ENCODE measurements around the gene RABEP1. TPM values are rescaled to one million over a fixed set of nuclear protein-coding genes. Genes with fewer than 3 reads are reported as not detected.

RABEP1 gene
- total RNA-seq, 1 experiment from 2014 or later, result 21.8 TPM

GRCh38 chr17:5272322-5272721, 9.8 kb upstream of the RABEP1 start:
- ChIA-PET POLR2A (no interaction called here), CTCF (no interaction called here)
- no peaks in the 10 kb centered on the region for H3K4me1 ChIP-seq
- no TSS peak for BruUV-seq (replicated peaks)
- Mint-ChIP-seq H3K27ac (ENCODE audit: unreplicated experiment) (no peak overlapping the region), H3K36me3 (ENCODE audit: insufficient read depth, unreplicated experiment) (no peaks in the 10 kb centered on the region), H3K27me3 (ENCODE audit: insufficient read depth, unreplicated experiment) (no peaks in the 10 kb centered on the region), H3K9me3 (ENCODE audit: unreplicated experiment) (no peaks in the 10 kb centered on the region), H3K4me1 (ENCODE audit: low read depth, unreplicated experiment) (no peaks in the 10 kb centered on the region), H3K4me3 (ENCODE audit: unreplicated experiment) (no peak overlapping the region)
- no peaks in the 10 kb centered on the region for H3K36me3 ChIP-seq (ENCODE audit: control insufficient read depth, insufficient read depth, low read length)
- no peak for DNase-seq
- TF ChIP-seq CTCF (IDR thresholded peaks at IDR 0.05; ENCODE audit: insufficient read depth in 1 of 2, low read depth in 1 of 2, low read length in 1 of 2, severe bottlenecking in 1 of 2, unreplicated experiment in 1 of 2), result no peak
- H3K4me3 ChIP-seq (ENCODE audit: low read depth, low read length), result no peak overlapping the region
- no peaks in the 10 kb centered on the region for H3K27me3 ChIP-seq (replicated peaks; ENCODE audit: control insufficient read depth, insufficient read depth, low read length)
- no peaks in the 10 kb centered on the region for H3K9me3 ChIP-seq
- intact Hi-C loops (cut with micrococcal nuclease; ENCODE audit: unreplicated experiment), result no loop called here

DNA sequence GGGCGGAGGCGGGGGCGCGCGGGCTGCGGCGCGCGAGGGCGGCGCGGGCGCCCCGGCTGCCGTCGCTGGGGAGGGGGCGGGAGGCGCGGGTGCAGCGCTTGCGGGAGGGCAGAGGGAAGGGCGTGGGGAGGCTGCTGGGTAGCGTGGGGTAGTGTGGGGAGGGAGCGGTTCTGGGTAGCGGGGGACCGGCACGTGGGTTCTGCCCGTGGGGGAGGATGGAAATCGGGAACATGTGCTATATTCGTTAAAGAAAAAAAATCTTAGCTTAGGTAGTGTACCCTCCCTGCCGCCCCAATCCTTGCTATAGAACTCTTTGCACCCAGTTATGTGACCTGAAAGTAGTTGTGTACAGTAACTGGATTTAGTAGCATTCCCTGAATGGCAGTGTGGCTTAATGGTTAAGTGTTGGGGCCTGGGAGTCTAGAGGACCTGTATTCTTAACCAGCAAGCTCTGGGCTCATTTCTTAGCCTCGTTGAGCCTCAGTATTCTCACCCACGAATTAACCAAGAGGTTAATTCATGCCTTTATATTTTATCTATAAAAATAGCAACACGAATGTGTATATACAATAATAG, 646 bp downstream of the RABEP1 start:
- Mint-ChIP-seq H3K4me1 (ENCODE audit: low read depth, unreplicated experiment) (peaks cover 8% of the 10 kb centered on the region), H3K4me3 (ENCODE audit: unreplicated experiment) (peak overlapping the region; percentile 71), H3K27me3 (ENCODE audit: insufficient read depth, unreplicated experiment) (no peaks in the 10 kb centered on the region), H3K27ac (ENCODE audit: unreplicated experiment) (no peak overlapping the region), H3K36me3 (ENCODE audit: insufficient read depth, unreplicated experiment) (no peaks in the 10 kb centered on the region), H3K9me3 (ENCODE audit: unreplicated experiment) (no peaks in the 10 kb centered on the region)
- Histone ChIP-seq H3K27me3 (replicated peaks; ENCODE audit: control insufficient read depth, insufficient read depth, low read length) (no peaks in the 10 kb centered on the region), H3K4me3 (ENCODE audit: low read depth, low read length) (peak overlapping the region; percentile 62), H3K36me3 (ENCODE audit: control insufficient read depth, insufficient read depth, low read length) (no peaks in the 10 kb centered on the region), H3K4me1 (no peaks in the 10 kb centered on the region), H3K9me3 (no peaks in the 10 kb centered on the region)
- BruUV-seq (replicated peaks), result TSS peak; percentile 51
- DNase-seq, result no peak
- intact Hi-C loops (cut with micrococcal nuclease; ENCODE audit: unreplicated experiment), result no loop called here
- TF ChIP-seq CTCF (IDR thresholded peaks at IDR 0.05; ENCODE audit: insufficient read depth in 1 of 2, low read depth in 1 of 2, low read length in 1 of 2, severe bottlenecking in 1 of 2, unreplicated experiment in 1 of 2), result no peak
- POLR2A ChIA-PET, result no interaction called here
- CTCF ChIA-PET, result no interaction called here

GRCh38 chr17:5283571-5284315, 1.7 kb downstream of the RABEP1 start:
- Mint-ChIP-seq H3K27ac (ENCODE audit: unreplicated experiment) (no peak overlapping the region), H3K36me3 (ENCODE audit: insufficient read depth, unreplicated experiment) (peaks cover 5% of the 10 kb centered on the region), H3K4me1 (ENCODE audit: low read depth, unreplicated experiment) (peaks cover 8% of the 10 kb centered on the region), H3K4me3 (ENCODE audit: unreplicated experiment) (peak overlapping the region; percentile 71), H3K27me3 (ENCODE audit: insufficient read depth, unreplicated experiment) (no peaks in the 10 kb centered on the region), H3K9me3 (ENCODE audit: unreplicated experiment) (no peaks in the 10 kb centered on the region)
- Histone ChIP-seq H3K4me3 (ENCODE audit: low read depth, low read length) (no peak overlapping the region), H3K36me3 (ENCODE audit: control insufficient read depth, insufficient read depth, low read length) (no peaks in the 10 kb centered on the region), H3K4me1 (no peaks in the 10 kb centered on the region), H3K9me3 (no peaks in the 10 kb centered on the region), H3K27me3 (replicated peaks; ENCODE audit: control insufficient read depth, insufficient read depth, low read length) (no peaks in the 10 kb centered on the region)
- no TSS peak for BruUV-seq (replicated peaks)
- CTCF ChIA-PET, result no interaction called here
- POLR2A ChIA-PET, result no interaction called here
- no peak for TF ChIP-seq CTCF (IDR thresholded peaks at IDR 0.05; ENCODE audit: insufficient read depth in 1 of 2, low read depth in 1 of 2, low read length in 1 of 2, severe bottlenecking in 1 of 2, unreplicated experiment in 1 of 2)
- intact Hi-C loops (cut with micrococcal nuclease; ENCODE audit: unreplicated experiment), result no loop called here
- DNase-seq, result no peak
